Keratinocyte (primary cell): ENCODE data around the gene CTF1. TPM values are rescaled to one million over a fixed set of nuclear protein-coding genes. Genes with fewer than 3 reads are reported as not detected.

Experiments used
- DNase-seq: peaks from one replicate; pipeline ENCODE4 v3.0.0-alpha.2; 2011; ENCODE audit warnings: low read depth, missing footprints, low spot score
- FAIRE-seq: peaks from 2 replicates; lab custom pipeline; 2011; peaks lifted over from hg19 to GRCh38; lab: Jason Lieb, UNC
- H2AFZ ChIP-seq: 2 replicates; pipeline ENCODE4 v1.6.0; 2012; ENCODE audit warnings: low read length, control low read depth, inconsistent platforms; ENCODE audit not compliant: control insufficient read depth
- H3K27ac ChIP-seq: 2 replicates; pipeline ENCODE4 v1.5.1; 2011; ENCODE audit warnings: low read length; ENCODE audit not compliant: control insufficient read depth, insufficient read depth
- H3K27me3 ChIP-seq: 3 replicates; pipeline ENCODE4 v1.6.0; 2011; ENCODE audit warnings: low read length; ENCODE audit not compliant: control insufficient read depth, insufficient read depth; ENCODE audit errors: extremely low read depth
- H3K36me3 ChIP-seq, 2 experiments: 2 replicates in 1 of 2; 3 replicates in 1 of 2; pipeline ENCODE4 v1.5.1; 2011; ENCODE audit warnings: low read length in 2 of 2, mild to moderate bottlenecking in 1 of 2; ENCODE audit not compliant: control insufficient read depth in 2 of 2, insufficient read depth in 2 of 2; ENCODE audit errors: extremely low read depth in 1 of 2
- H3K4me1 ChIP-seq: 3 replicates; pipeline ENCODE4 v1.5.1; 2011; ENCODE audit warnings: low read length; ENCODE audit not compliant: control insufficient read depth, insufficient read depth; ENCODE audit errors: extremely low read depth
- H3K4me2 ChIP-seq: 3 replicates; pipeline ENCODE4 v1.6.0; 2011; ENCODE audit warnings: low read depth, low read length; ENCODE audit not compliant: control insufficient read depth, insufficient read depth; ENCODE audit errors: extremely low read depth
- H3K4me3 ChIP-seq, 3 experiments: fragments of 200-600 bp in 1 of 3; sonication (generic) in 1 of 3; 2 replicates in 2 of 3; 3 replicates in 1 of 3; pipeline ENCODE4 v1.5.1; 2011 to 2016; ENCODE audit warnings: low read length in 3 of 3, mild to moderate bottlenecking in 3 of 3, control low read depth in 2 of 3, inconsistent platforms in 1 of 3, low read depth in 1 of 3, mixed read lengths in 1 of 3, mixed run types in 1 of 3, moderate library complexity in 1 of 3; ENCODE audit not compliant: control insufficient read depth in 2 of 3, insufficient read depth in 2 of 3; ENCODE audit errors: extremely low read depth in 1 of 3
- H3K79me2 ChIP-seq: 2 replicates; pipeline ENCODE4 v1.6.0; 2012; ENCODE audit warnings: low read length; ENCODE audit not compliant: control insufficient read depth, insufficient read depth
- H3K9ac ChIP-seq: 3 replicates; pipeline ENCODE4 v1.6.0; 2011; ENCODE audit warnings: low read length; ENCODE audit not compliant: control insufficient read depth, insufficient read depth; ENCODE audit errors: extremely low read depth
- H3K9me1 ChIP-seq: 3 replicates; pipeline ENCODE4 v1.6.0; 2011; ENCODE audit warnings: low read length; ENCODE audit not compliant: control insufficient read depth, insufficient read depth; ENCODE audit errors: extremely low read depth
- H3K9me3 ChIP-seq: 2 replicates; pipeline ENCODE4 v1.5.1; 2012; ENCODE audit warnings: low read depth, low read length; ENCODE audit not compliant: control insufficient read depth
- H4K20me1 ChIP-seq: 3 replicates; pipeline ENCODE4 v1.6.0; 2011; ENCODE audit warnings: low read length; ENCODE audit not compliant: control insufficient read depth, insufficient read depth; ENCODE audit errors: extremely low read depth
- EZH2 ChIP-seq: IDR thresholded peaks from one replicate; pipeline ENCODE4 v1.6.1; 2012; ENCODE audit warnings: inconsistent platforms, mild to moderate bottlenecking, low read length, moderate library complexity
- dilution Hi-C: fragments of 300-500 bp; cut with MboI; formaldehyde crosslinking; loops from one replicate; pipeline ENCODE4 v1.7.0; 2020; ENCODE audit warnings: low sequenced_read_pairs; ENCODE audit not compliant: extremely low pct_ligation_motif_present
- polyA plus RNA-seq, 5 experiments: library from polyadenylated mRNA; depleted of rRNA in 3 of 5; stranded (reverse) in 3 of 5; stranded (forward) in 1 of 5; unstranded in 1 of 5; fragments of >200 nt; gene quantifications; 1 replicate in 1 of 5; 2 replicates in 3 of 5; 3 replicates in 1 of 5; pipeline versions ENCODE4 v1.2.1 to v1.2.3, GENCODE V29; 2011 to 2012; ENCODE audit warnings: missing spikeins in 2 of 5, low read depth in 1 of 5, low replicate concordance in 1 of 5
- TF ChIP-seq, protein P1 (sequence below), 3 experiments: IDR thresholded peaks in 1 of 3; conservative IDR thresholded peaks in 1 of 3; optimal IDR thresholded peaks in 1 of 3; 2 replicates in 2 of 3; 3 replicates in 1 of 3; pipeline versions ENCODE3 to v1.5.1; 2011; ENCODE audit warnings: low read length in 3 of 3, mild to moderate bottlenecking in 3 of 3, moderate library complexity in 2 of 3, control low read depth in 1 of 3, inconsistent platforms in 1 of 3; ENCODE audit not compliant: insufficient read depth in 2 of 3; ENCODE audit errors: extremely low read depth in 1 of 3

CTF1 gene
- polyA plus RNA-seq, 1 donor (not counting 4 experiments of a cell fraction or from before 2014, with no cell fraction given) = 2.1 TPM

DNA sequence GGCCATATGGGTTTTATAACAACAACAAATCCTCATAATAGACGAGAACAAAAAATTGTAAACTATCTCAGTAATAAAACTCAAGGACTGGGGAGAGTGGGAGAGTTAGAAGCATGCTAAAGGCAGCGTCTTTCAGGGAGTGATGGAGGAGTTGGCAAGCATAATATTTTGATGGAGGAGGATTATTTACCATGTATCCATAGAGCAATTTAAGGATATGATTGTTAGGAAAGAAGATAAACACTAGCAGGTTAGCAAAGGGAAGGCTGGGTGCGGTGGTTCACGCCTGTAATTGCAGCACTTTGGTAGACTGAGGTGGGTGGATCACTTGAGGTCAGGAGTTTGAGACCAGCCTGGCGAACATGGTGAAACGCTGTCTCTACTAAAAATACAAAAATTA lies 30.4 kb upstream of the CTF1 start:
- H3K27ac ChIP-seq = no peak overlapping the region
- no peaks in the 10 kb centered on the region for H3K36me3 ChIP-seq
- no peak overlapping the region for H2AFZ ChIP-seq
- no peaks in the 10 kb centered on the region for H3K79me2 ChIP-seq
- no peak overlapping the region for H3K4me2 ChIP-seq
- TF ChIP-seq, protein P1, sequence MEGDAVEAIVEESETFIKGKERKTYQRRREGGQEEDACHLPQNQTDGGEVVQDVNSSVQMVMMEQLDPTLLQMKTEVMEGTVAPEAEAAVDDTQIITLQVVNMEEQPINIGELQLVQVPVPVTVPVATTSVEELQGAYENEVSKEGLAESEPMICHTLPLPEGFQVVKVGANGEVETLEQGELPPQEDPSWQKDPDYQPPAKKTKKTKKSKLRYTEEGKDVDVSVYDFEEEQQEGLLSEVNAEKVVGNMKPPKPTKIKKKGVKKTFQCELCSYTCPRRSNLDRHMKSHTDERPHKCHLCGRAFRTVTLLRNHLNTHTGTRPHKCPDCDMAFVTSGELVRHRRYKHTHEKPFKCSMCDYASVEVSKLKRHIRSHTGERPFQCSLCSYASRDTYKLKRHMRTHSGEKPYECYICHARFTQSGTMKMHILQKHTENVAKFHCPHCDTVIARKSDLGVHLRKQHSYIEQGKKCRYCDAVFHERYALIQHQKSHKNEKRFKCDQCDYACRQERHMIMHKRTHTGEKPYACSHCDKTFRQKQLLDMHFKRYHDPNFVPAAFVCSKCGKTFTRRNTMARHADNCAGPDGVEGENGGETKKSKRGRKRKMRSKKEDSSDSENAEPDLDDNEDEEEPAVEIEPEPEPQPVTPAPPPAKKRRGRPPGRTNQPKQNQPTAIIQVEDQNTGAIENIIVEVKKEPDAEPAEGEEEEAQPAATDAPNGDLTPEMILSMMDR (optimal IDR thresholded peaks at IDR 0.05 in 1 of 3, IDR thresholded peaks at IDR 0.05 in 1 of 3, conservative IDR thresholded peaks at IDR 0.05 in 1 of 3; ENCODE audit: extremely low read depth in 1 of 3, insufficient read depth in 2 of 3, low read length in 3 of 3) = no peak
- H3K9me3 ChIP-seq = peaks cover 2% of the 10 kb centered on the region
- H3K9me1 ChIP-seq = no peaks in the 10 kb centered on the region
- no peaks in the 10 kb centered on the region for H4K20me1 ChIP-seq
- no peak for FAIRE-seq
- H3K4me3 ChIP-seq = no peak overlapping the region
- dilution Hi-C loops = no loop called here
- H3K27me3 ChIP-seq = no peaks in the 10 kb centered on the region
- no peak overlapping the region for H3K9ac ChIP-seq
- H3K4me1 ChIP-seq = no peaks in the 10 kb centered on the region
- DNase-seq = no peak

DNA sequence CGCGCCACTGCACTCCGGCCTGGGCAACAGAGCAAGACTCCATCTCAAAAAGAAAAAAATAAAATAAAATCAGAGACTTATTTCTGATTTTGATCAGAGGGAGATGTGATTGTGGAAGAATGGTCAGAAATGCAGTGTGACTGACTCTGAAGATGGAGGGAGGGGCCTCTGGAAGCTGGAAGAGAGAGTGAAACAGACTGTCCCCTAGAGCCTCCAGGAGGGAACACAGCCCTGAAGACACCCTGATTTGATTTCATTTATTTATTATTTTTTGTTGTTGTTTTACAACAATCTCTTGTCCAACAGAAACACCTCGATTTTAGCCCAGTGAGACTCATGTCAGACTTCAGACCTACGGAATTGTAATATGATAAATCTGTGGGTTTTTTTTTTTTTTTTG lies 28.7 kb upstream of the CTF1 start:
- Histone ChIP-seq H3K9me1 (no peaks in the 10 kb centered on the region), H3K27me3 (no peaks in the 10 kb centered on the region), H3K27ac (no peak overlapping the region), H3K4me1 (no peaks in the 10 kb centered on the region), H3K9me3 (peaks cover 2% of the 10 kb centered on the region), H4K20me1 (no peaks in the 10 kb centered on the region), H3K36me3 (peaks cover 0 to 2% of the 10 kb centered on the region in 2 experiments), H3K9ac (no peak overlapping the region), H3K4me3 (no peak overlapping the region), H3K79me2 (no peaks in the 10 kb centered on the region), H3K4me2 (no peak overlapping the region), H2AFZ (no peak overlapping the region)
- dilution Hi-C loops = no loop called here
- FAIRE-seq (no peak), DNase-seq (no peak)
- TF ChIP-seq, protein P1 (optimal IDR thresholded peaks at IDR 0.05 in 1 of 3, IDR thresholded peaks at IDR 0.05 in 1 of 3, conservative IDR thresholded peaks at IDR 0.05 in 1 of 3; ENCODE audit: extremely low read depth in 1 of 3, insufficient read depth in 2 of 3, low read length in 3 of 3) = peak in 2 of 3 experiments; percentile 11 to 24
- TF ChIP-seq EZH2 = no peak
